GM04504 (cell line): ENCODE results near the gene NEURL1B.

Experiments used
- DNase-seq: peaks from one replicate; pipeline ENCODE4 v3.0.0-alpha.2; 2012; ENCODE audit warnings: low read depth

NEURL1B gene

GRCh38 chr5:172678902-172679301 is 37.8 kb downstream of the NEURL1B start:
- no peak for DNase-seq

GRCh38 chr5:172679628-172680212 is 38.7 kb downstream of the NEURL1B start:
- no peak for DNase-seq

- no peak for DNase-seq
These were observed 39.9 kb downstream of the NEURL1B start for GRCh38 chr5:172680921-172681320.

GRCh38 chr5:172681421-172681820 is 40.4 kb downstream of the NEURL1B start:
- DNase-seq = no peak

- DNase-seq = no peak
These were observed 42.2 kb downstream of the NEURL1B start for GRCh38 chr5:172683264-172683644.

GRCh38 chr5:172683645-172684471 is 42.8 kb downstream of the NEURL1B start:
- DNase-seq = no peak

- no peak for DNase-seq
These were observed 44.0 kb downstream of the NEURL1B start for GRCh38 chr5:172685091-172685490.

GRCh38 chr5:172686111-172686510 is 45.0 kb downstream of the NEURL1B start:
- DNase-seq = no peak

- DNase-seq = no peak
These were observed 45.7 kb downstream of the NEURL1B start for GRCh38 chr5:172686539-172687390.

GRCh38 chr5:172687940-172688339 is 46.9 kb downstream of the NEURL1B start:
- no peak for DNase-seq

GRCh38 chr5:172688349-172689217 is 47.5 kb downstream of the NEURL1B start:
- DNase-seq = no peak

- DNase-seq = no peak
These were observed 48.1 kb downstream of the NEURL1B start for GRCh38 chr5:172689218-172689572.

GRCh38 chr5:172689801-172690200 is 48.7 kb downstream of the NEURL1B start:
- no peak for DNase-seq

GRCh38 chr5:172690258-172691075 is 49.4 kb downstream of the NEURL1B start:
- DNase-seq = no peak

GRCh38 chr5:172691886-172692285 is 50.8 kb downstream of the NEURL1B start:
- DNase-seq = no peak

- no peak for DNase-seq
These were observed 51.4 kb downstream of the NEURL1B start for GRCh38 chr5:172692451-172692850.

GRCh38 chr5:172692981-172693380 is 51.9 kb downstream of the NEURL1B start:
- DNase-seq = no peak

GRCh38 chr5:172694061-172694460 is 53.0 kb downstream of the NEURL1B start:
- no peak for DNase-seq

GRCh38 chr5:172694541-172694940 is 53.5 kb downstream of the NEURL1B start:
- DNase-seq = no peak

GRCh38 chr5:172695232-172696054 is 54.4 kb downstream of the NEURL1B start:
- no peak for DNase-seq
